Measurements from ENCODE around the gene NR5A1.

Gene NR5A1

GRCh38 chr9:124457079-124457886, 49.9 kb downstream of the NR5A1 start:
- no peak for DNase-seq

GRCh38 chr9:124456341-124457078, 50.7 kb downstream of the NR5A1 start:
- no peak for DNase-seq

- no peak for DNase-seq
Measured at GRCh38 chr9:124455820-124456219, 51.4 kb downstream of the NR5A1 start.

- no peak for DNase-seq
Measured at GRCh38 chr9:124454791-124455443, 52.3 kb downstream of the NR5A1 start.

GRCh38 chr9:124454296-124454695, 52.9 kb downstream of the NR5A1 start:
- DNase-seq = no peak

GRCh38 chr9:124453586-124454191, 53.5 kb downstream of the NR5A1 start:
- no peak for DNase-seq

GRCh38 chr9:124452841-124453585, 54.2 kb downstream of the NR5A1 start:
- no peak for DNase-seq

GRCh38 chr9:124452326-124452725, 54.9 kb downstream of the NR5A1 start:
- DNase-seq = no peak

GRCh38 chr9:124450931-124451661, 56.1 kb downstream of the NR5A1 start:
- DNase-seq = no peak

- peak; percentile 24 for DNase-seq
Measured at GRCh38 chr9:124450241-124450924, 56.8 kb downstream of the NR5A1 start, which contains the start of gene ADGRD2. Gene ADGRD2, plus strand, starts transcription at chr9:124450451. Its CDS starts 1,216 bp downstream, at chr9:124451667.

GRCh38 chr9:124449381-124450151, 57.6 kb downstream of the NR5A1 start:
- no peak for DNase-seq

GRCh38 chr9:124448019-124448418, 59.2 kb downstream of the NR5A1 start:
- no peak for DNase-seq

- no peak for DNase-seq
Measured at GRCh38 chr9:124447297-124447661, 59.9 kb downstream of the NR5A1 start.

GRCh38 chr9:124444166-124444565, 63.0 kb downstream of the NR5A1 start:
- DNase-seq = no peak

GRCh38 chr9:124443625-124444024, 63.6 kb downstream of the NR5A1 start:
- no peak for DNase-seq

GRCh38 chr9:124442826-124443225, 64.4 kb downstream of the NR5A1 start:
- DNase-seq = no peak

- no peak for DNase-seq
Measured at GRCh38 chr9:124442379-124442778, 64.8 kb downstream of the NR5A1 start.

- no peak for DNase-seq
Measured at GRCh38 chr9:124441291-124441690, 65.9 kb downstream of the NR5A1 start.

GRCh38 chr9:124440786-124441185, 66.4 kb downstream of the NR5A1 start:
- DNase-seq = no peak

GRCh38 chr9:124439686-124440243, 67.4 kb downstream of the NR5A1 start:
- no peak for DNase-seq
